Peyer's patch (tissue), 4 donors: ENCODE measurements around the gene ATF5.
A peak's percentile ranks its signal among the peaks of the same experiment; 100 is the strongest.

ENCODE experiments used
- CTCF ChIP-seq, 6 experiments: fragments of 450-650 bp in 4 of 6; fragments of 200-600 bp in 2 of 6; sonication (generic) in 1 of 6; IDR thresholded peaks; one replicate each; pipeline ENCODE4 v1.5.1; 2017 to 2019; ENCODE audit warnings: antibody characterized with exemption in 6 of 6, mild to moderate bottlenecking in 3 of 6, moderate library complexity in 1 of 6
- POLR2A ChIP-seq, 2 donors: fragments of 450-650 bp; IDR thresholded peaks; one replicate each; pipeline ENCODE4 v1.5.1; 2017; ENCODE audit warnings: antibody characterized with exemption in 2 of 2, mild to moderate bottlenecking in 2 of 2, moderate library complexity in 2 of 2

- TF ChIP-seq CTCF (IDR thresholded peaks at IDR 0.05), result peak in 1 of 6 experiments; percentile 7
- TF ChIP-seq POLR2A (IDR thresholded peaks at IDR 0.05), result no peak
Measured at GRCh38 chr19:49916839-49917733, 11.9 kb upstream of the ATF5 start.
